ENCODE measurements around the gene RHBDD3.
A peak's percentile ranks its signal among the peaks of the same experiment; 100 is the strongest.

The RHBDD3 gene

DNA sequence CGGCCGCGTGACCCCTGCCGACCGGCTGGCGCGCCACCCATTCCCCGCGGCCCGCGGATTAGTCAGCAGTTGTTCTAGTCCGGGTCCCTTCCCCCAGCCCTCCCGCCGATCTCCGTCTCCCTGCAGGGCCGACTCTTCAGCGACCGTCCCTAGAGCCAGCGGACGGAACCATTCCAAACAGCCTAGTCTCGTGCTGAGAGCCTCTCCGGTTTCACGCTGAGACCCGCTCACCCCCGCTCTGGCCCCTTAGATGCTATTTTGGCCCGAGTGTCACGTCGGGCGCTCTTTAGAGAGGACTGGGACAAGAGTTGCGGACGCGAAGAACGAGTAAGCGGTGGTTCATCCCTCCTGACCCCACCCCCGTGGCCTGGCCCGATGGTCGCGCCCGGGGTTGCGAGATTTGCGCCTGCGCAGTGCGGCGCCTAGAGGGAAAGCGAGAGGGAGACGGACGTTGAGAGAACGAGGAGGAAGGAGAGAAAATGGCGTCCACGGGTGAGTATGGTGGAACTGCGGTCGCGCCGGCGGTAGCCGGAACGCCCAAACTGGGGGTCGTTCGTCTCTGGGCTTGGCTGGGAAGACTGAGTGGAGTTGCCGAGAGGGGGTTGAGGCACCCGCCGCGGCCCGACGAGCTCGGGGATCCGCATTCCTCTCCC is at the start of gene RHBDD3, which contains the start of gene EWSR1:
RHBDD3 (minus strand) TSS at position 124 of the 653 bp plus-strand sequence. CDS start 2,355 bp downstream, outside the sequence.
EWSR1 (plus strand) TSS at position 411 of the 653 bp plus-strand sequence; CDS start at position 480, 69 bp downstream.
- DNase-seq (ENCODE audit: low spot score): peak; percentile 97

- no peak for DNase-seq (ENCODE audit: low spot score)
Measured at GRCh38 chr22:29316141-29316828, 48.5 kb upstream of the RHBDD3 start.

GRCh38 chr22:29315286-29316140 is 47.7 kb upstream of the RHBDD3 start, which contains the start of gene RASL10A:
Gene RASL10A, minus strand, starts transcription at chr22:29315697. Its CDS starts 451 bp downstream, at chr22:29315246.
- DNase-seq (ENCODE audit: low spot score): no peak

DNA sequence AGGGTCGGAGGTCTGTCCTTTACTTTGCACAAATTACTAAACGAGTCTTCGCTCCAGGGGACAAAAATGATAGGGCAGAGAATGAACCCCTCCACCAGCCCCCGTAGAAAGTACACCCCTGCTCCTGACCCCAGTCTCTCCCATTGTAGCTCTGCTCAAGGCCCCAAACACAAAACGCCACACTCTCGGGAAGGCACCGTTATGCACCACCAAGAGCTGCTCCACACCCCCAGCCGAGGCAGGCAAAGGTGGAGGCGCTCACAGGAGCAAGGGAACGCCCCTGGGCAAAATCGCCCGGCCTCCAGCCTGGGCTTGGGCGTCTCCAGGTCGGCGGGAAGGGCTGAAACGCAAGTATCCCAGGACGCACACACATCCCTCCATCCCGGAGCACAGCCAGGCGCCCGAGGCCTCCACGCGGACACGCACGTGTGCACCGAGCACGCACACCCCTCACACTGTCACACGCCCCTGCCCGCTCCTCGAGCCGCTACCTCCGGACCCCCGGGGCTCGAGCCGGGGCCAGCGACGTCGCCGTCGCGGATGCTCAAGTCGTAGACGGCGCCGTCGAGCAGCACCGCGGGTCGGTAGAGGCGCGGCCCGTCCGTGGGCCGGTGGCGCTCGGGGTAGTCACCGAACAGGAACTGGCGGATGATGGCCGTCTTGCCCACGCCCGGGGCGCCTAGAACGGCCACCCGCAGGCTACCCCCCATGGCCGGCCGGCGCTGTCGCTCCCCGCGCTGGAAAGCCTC is 46.9 kb upstream of the RHBDD3 start:
- DNase-seq (ENCODE audit: low spot score): no peak

DNA sequence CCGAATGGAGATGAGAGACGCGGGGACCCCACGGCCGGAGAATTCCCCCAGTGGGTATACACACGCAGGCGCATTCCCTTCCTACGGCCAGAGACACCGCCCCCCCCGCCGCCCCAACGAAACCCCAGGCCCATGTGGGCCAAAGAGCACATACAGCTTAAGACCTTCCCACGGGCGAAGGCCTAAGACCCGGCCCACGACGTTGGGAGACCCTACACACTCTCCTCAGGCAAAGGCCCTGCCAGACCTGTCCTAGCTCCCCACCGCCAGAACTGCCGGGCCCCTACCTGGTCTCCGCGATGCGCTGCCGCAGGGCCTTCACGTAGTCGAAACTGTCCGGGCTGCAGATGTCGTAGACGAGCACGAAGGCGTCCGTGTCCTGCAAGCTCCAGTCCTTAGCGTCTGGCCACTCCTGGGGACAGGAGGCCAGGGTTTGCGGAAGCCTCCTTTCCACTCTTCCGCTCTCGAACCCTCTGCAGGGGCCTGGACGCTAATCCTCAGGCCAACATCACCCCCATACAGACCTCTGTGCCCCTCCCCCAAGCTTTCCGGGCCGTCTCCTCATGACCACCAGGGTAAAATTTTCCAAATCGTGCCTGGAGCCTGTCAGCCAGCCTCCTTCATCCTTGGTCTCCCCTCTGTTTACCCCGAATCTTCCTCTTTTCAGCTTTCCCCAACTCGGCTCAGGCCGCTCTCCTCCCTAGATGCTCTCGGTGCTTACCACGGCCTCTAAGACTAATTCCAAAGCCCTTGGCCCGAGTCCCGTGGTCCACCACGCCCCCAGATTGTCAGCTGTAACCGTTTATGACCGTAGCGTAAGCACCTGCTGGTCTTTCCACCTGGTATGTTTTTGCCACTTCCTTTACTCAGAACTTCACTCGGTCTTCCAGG is 46.0 kb upstream of the RHBDD3 start:
- DNase-seq (ENCODE audit: low spot score): no peak

DNA sequence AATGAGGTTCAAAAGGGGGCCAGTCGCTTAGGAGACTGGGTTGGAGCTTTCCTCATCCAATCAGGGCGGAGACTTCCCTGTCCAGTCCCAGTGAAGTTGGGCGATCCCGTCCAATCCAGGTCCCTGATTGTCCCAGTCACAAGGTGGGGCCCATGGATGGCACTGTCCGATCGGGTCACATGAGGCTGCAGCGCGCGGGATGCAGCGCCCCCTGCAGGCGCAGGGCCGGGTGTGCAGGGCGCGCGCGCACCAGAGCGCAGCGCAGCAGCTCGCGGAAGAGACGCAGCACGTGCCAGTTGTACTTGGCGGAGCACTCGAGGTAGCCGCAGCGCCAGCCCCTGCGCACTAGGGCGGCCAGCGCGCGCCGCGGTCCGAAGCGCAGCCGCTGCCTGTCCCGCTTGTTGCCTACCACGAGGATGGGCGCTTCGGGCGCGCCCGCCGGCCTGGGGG is 45.4 kb upstream of the RHBDD3 start:
- no peak for DNase-seq (ENCODE audit: low spot score)

DNA sequence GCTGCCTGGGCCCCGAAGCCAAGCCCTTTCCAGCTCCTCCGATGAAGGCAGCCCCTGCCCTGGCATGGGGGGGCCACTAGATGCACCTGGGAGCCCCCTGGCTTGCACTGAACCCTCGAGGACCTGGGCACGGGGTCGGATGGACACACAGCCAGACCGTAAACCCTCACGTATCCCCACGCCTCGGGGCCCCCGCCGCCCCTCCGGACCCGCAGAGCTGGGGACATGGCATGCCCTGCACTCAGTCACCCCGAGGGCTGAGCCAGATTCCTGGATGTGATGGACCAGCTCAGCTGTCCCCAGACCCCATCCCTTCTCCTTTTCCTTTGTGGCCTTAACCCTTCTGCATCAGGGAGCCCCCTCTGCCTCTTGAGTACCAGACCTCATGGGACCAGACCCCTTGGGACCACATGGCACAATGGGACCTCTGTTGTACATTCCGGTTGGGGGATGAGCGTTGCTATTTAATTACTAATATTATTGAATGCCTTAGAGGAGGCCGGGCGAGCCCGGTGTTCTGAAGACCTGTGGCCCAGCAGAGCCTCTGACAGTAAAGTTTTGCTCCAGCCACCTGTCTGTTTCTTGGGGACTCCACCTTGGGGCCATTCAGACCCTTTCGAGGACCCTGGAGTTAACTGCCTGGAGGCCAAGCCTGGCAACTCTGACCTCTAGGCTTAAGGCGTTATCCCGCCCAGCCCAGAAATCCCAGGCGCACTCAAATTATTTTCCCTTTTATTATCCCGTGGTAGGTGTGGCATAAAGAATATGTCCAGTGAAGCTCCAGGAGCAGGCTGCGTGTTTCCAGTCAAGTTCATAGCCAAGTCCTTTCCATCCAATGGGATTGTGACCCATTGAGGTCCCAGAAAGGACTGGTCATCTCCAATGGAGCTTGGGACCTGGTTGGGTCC is 44.7 kb upstream of the RHBDD3 start:
- no peak for DNase-seq (ENCODE audit: low spot score)

DNA sequence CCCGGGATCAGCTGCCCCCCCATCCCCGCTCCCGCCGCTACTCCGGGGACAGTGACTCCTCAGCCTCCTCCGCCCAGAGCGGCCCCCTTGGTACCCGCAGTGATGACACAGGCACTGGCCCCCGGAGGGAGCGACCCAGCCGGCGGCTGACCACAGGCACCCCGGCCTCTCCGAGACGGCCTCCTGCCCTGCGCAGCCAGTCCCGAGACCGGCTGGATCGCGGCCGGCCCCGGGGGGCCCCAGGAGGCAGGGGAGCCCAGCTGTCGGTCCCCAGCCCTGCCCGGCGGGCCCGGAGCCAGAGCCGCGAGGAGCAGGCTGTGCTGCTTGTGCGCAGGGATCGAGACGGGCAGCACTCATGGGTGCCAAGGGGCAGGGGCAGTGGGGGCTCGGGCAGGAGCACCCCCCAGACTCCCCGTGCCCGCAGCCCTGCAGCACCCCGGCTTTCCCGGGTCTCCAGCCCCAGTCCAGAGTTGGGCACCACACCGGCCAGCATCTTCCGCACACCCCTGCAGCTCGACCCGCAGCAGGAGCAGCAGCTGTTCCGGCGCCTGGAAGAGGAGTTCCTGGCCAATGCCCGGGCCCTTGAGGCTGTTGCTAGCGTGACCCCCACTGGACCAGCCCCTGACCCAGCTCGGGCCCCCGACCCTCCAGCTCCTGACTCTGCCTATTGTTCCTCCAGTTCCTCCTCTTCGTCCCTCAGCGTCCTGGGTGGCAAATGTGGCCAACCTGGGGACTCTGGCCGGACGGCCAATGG is 43.9 kb upstream of the RHBDD3 start:
- DNase-seq (ENCODE audit: low spot score): no peak

GRCh38 chr22:29310863-29311339 is 43.1 kb upstream of the RHBDD3 start:
- peak; percentile 73 for DNase-seq (ENCODE audit: low spot score)

GRCh38 chr22:29310065-29310862 is 42.5 kb upstream of the RHBDD3 start:
- no peak for DNase-seq (ENCODE audit: low spot score)

DNA sequence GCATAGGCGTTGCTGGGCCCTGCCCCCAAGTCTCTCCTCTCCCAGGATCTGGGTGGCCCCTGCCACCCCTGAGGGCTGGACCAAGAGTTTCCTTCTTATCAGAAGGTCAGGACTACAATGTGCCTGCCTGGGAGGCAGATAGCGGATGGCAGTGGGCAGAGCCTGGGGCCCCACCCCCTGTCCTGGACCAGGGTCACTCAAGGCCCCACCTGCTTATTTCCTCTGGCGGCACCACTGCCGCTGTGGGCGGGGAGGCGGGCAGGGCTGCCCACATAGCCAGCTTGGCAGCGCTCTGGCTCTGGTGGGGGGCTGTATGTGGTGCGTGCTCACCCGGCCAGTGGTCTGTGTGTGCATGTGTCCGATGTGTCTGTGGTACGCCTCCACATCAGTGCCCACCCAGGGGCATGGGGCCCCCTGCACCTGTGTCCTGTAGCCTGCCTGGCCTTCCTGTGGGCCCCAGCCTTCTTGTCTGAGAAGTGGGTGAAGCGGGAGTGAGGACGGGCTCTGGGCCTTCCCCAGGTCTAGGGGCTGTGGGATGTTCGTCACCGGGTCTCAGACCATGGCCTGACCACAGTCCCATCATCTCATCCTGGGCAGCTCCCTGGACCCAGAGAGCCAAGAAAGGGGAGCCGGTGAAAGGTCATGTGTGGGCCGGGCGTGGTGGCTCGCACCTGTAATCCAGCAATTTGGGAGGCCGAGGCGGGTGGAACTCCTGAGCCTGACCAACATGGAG is 41.7 kb upstream of the RHBDD3 start:
- no peak for DNase-seq (ENCODE audit: low spot score)

DNA sequence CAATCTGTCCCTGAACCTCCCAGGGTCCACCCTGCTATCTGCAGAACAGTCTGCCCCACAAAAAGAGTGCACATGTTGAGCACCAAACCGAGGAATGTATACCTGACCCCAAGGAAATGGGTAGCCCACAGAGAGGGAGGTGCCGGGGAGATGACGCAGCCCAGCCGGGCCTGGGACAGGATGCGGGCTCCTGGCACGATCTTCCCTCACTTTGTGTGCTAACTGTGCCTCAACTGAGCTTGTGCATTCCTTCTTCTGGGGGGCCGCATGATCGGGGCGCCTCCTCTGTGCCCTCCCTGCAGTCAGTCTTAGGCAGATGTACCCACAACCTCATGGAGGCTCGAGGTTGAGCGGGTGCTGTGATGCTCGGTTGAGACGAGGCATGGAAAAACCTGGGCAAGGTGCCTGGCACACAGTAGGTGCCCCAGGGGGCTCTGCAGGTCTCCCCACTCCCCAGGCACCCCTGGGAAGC is 41.0 kb upstream of the RHBDD3 start:
- DNase-seq (ENCODE audit: low spot score): peak; percentile 21

DNA sequence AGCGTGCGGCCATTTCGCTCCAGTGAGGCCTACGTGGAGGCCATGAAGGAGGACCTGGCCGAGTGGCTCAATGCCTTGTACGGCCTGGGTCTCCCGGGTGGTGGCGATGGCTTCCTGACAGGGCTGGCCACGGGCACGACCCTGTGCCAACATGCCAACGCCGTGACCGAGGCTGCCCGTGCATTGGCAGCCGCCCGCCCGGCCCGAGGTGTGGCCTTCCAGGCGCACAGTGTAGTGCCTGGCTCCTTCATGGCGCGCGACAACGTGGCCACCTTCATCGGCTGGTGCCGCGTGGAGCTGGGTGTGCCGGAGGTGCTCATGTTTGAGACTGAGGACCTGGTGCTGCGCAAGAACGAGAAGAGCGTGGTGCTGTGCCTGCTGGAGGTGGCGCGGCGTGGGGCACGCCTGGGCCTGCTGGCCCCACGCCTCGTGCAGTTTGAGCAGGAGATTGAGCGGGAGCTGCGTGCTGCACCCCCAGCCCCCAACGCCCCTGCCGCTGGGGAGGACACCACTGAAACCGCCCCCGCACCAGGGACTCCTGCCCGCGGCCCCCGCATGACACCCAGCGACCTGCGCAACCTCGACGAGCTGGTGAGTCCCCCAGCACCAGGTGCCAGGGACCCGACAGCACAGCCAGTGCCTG is 40.5 kb upstream of the RHBDD3 start:
- no peak for DNase-seq (ENCODE audit: low spot score)

GRCh38 chr22:29307596-29308147 is 39.9 kb upstream of the RHBDD3 start:
- no peak for DNase-seq (ENCODE audit: low spot score)

- DNase-seq (ENCODE audit: low spot score): peak; percentile 7
Measured at GRCh38 chr22:29306835-29307595, 39.2 kb upstream of the RHBDD3 start.
